Measurements from ENCODE around the gene EPB41L4A. TPM values are rescaled to one million over a fixed set of nuclear protein-coding genes. Genes with fewer than 3 reads are reported as not detected.
"Not testable (repeated sequence)": the region's sequence is repeated elsewhere in the genome, so short reads cannot be mapped to it uniquely, and the experiment has no call there.

EPB41L4A gene
- total RNA-seq, 1 donor from 2014 or later: 21.4 TPM

- Histone ChIP-seq H3K27ac (ENCODE audit: low read depth, low read length) (no peak overlapping the region), H3K9me3 (ENCODE audit: control insufficient read depth in 3 of 3, low read length in 3 of 3) (no peaks in the 10 kb centered on the region), H3K9ac (ENCODE audit: low read depth in 1 of 3, low read length in 3 of 3) (no peak overlapping the region), H3K27me3 (ENCODE audit: control insufficient read depth in 3 of 3, insufficient read depth in 3 of 3, low read length in 3 of 3) (no peaks in the 10 kb centered on the region), H3K36me3 (ENCODE audit: control insufficient read depth in 3 of 3, insufficient read depth in 3 of 3, low read length in 3 of 3) (no peaks in the 10 kb centered on the region), H3K4me3 (ENCODE audit: low read length in 3 of 3) (no peak overlapping the region), H3K4me1 (ENCODE audit: control insufficient read depth in 3 of 3, insufficient read depth in 3 of 3, low read length in 3 of 3) (no peaks in the 10 kb centered on the region)
These were observed 16.0 kb downstream of the EPB41L4A start for GRCh38 chr5:112403069-112403468.

- no peak overlapping the region for H3K9ac ChIP-seq (ENCODE audit: low read depth in 1 of 3, low read length in 3 of 3)
- no peak overlapping the region for H3K27ac ChIP-seq (ENCODE audit: low read depth, low read length)
- no peaks in the 10 kb centered on the region for H3K4me1 ChIP-seq (ENCODE audit: control insufficient read depth in 3 of 3, insufficient read depth in 3 of 3, low read length in 3 of 3)
- no peaks in the 10 kb centered on the region for H3K9me3 ChIP-seq (ENCODE audit: control insufficient read depth in 3 of 3, low read length in 3 of 3)
- no peak overlapping the region for H3K4me3 ChIP-seq (ENCODE audit: low read length in 3 of 3)
- H3K27me3 ChIP-seq (ENCODE audit: control insufficient read depth in 3 of 3, insufficient read depth in 3 of 3, low read length in 3 of 3): no peaks in the 10 kb centered on the region
- H3K36me3 ChIP-seq (ENCODE audit: control insufficient read depth in 3 of 3, insufficient read depth in 3 of 3, low read length in 3 of 3): no peaks in the 10 kb centered on the region
These were observed 17.2 kb downstream of the EPB41L4A start for GRCh38 chr5:112401924-112402323.

- H3K4me1 ChIP-seq (ENCODE audit: control insufficient read depth in 3 of 3, insufficient read depth in 3 of 3, low read length in 3 of 3): no peaks in the 10 kb centered on the region
- H3K9me3 ChIP-seq (ENCODE audit: control insufficient read depth in 3 of 3, low read length in 3 of 3): no peaks in the 10 kb centered on the region
- H3K27ac ChIP-seq (ENCODE audit: low read depth, low read length): no peak overlapping the region
- no peak overlapping the region for H3K4me3 ChIP-seq (ENCODE audit: low read length in 3 of 3)
- H3K27me3 ChIP-seq (ENCODE audit: control insufficient read depth in 3 of 3, insufficient read depth in 3 of 3, low read length in 3 of 3): no peaks in the 10 kb centered on the region
- H3K9ac ChIP-seq (ENCODE audit: low read depth in 1 of 3, low read length in 3 of 3): no peak overlapping the region
- no peaks in the 10 kb centered on the region for H3K36me3 ChIP-seq (ENCODE audit: control insufficient read depth in 3 of 3, insufficient read depth in 3 of 3, low read length in 3 of 3)
These were observed 21.4 kb downstream of the EPB41L4A start for GRCh38 chr5:112397690-112398089.

GRCh38 chr5:112396430-112396829, 22.6 kb downstream of the EPB41L4A start:
- no peaks in the 10 kb centered on the region for H3K9me3 ChIP-seq (ENCODE audit: control insufficient read depth in 3 of 3, low read length in 3 of 3)
- no peak overlapping the region for H3K4me3 ChIP-seq (ENCODE audit: low read length in 3 of 3)
- H3K36me3 ChIP-seq (ENCODE audit: control insufficient read depth in 3 of 3, insufficient read depth in 3 of 3, low read length in 3 of 3): no peaks in the 10 kb centered on the region
- no peaks in the 10 kb centered on the region for H3K27me3 ChIP-seq (ENCODE audit: control insufficient read depth in 3 of 3, insufficient read depth in 3 of 3, low read length in 3 of 3)
- H3K9ac ChIP-seq (ENCODE audit: low read depth in 1 of 3, low read length in 3 of 3): no peak overlapping the region
- H3K4me1 ChIP-seq (ENCODE audit: control insufficient read depth in 3 of 3, insufficient read depth in 3 of 3, low read length in 3 of 3): no peaks in the 10 kb centered on the region
- H3K27ac ChIP-seq (ENCODE audit: low read depth, low read length): no peak overlapping the region

- H3K9ac ChIP-seq (ENCODE audit: low read depth in 1 of 3, low read length in 3 of 3); H3K36me3 ChIP-seq (ENCODE audit: control insufficient read depth in 3 of 3, insufficient read depth in 3 of 3, low read length in 3 of 3); H3K27me3 ChIP-seq (ENCODE audit: control insufficient read depth in 3 of 3, insufficient read depth in 3 of 3, low read length in 3 of 3): not testable (repeated sequence)
These were observed 23.8 kb downstream of the EPB41L4A start for GRCh38 chr5:112395299-112395698.

GRCh38 chr5:112390327-112390726, 28.8 kb downstream of the EPB41L4A start:
- no peaks in the 10 kb centered on the region for H3K9me3 ChIP-seq (ENCODE audit: control insufficient read depth in 3 of 3, low read length in 3 of 3)
- no peaks in the 10 kb centered on the region for H3K27me3 ChIP-seq (ENCODE audit: control insufficient read depth in 3 of 3, insufficient read depth in 3 of 3, low read length in 3 of 3)
- no peak overlapping the region for H3K4me3 ChIP-seq (ENCODE audit: low read length in 3 of 3)
- no peak overlapping the region for H3K9ac ChIP-seq (ENCODE audit: low read depth in 1 of 3, low read length in 3 of 3)
- H3K36me3 ChIP-seq (ENCODE audit: control insufficient read depth in 3 of 3, insufficient read depth in 3 of 3, low read length in 3 of 3): no peaks in the 10 kb centered on the region
- no peaks in the 10 kb centered on the region for H3K4me1 ChIP-seq (ENCODE audit: control insufficient read depth in 3 of 3, insufficient read depth in 3 of 3, low read length in 3 of 3)
- H3K27ac ChIP-seq (ENCODE audit: low read depth, low read length): no peak overlapping the region

More at GRCh38 chr5:112395299-112395698, 23.8 kb downstream of the EPB41L4A start:
- not testable (repeated sequence) for H3K9me3 ChIP-seq (ENCODE audit: control insufficient read depth in 3 of 3, low read length in 3 of 3); H3K4me1 ChIP-seq (ENCODE audit: control insufficient read depth in 3 of 3, insufficient read depth in 3 of 3, low read length in 3 of 3); H3K4me3 ChIP-seq (ENCODE audit: low read length in 3 of 3); H3K27ac ChIP-seq (ENCODE audit: low read depth, low read length)

GRCh38 chr5:112388739-112389138, 30.3 kb downstream of the EPB41L4A start:
- no peak overlapping the region for H3K9ac ChIP-seq (ENCODE audit: low read depth in 1 of 3, low read length in 3 of 3)
- no peaks in the 10 kb centered on the region for H3K36me3 ChIP-seq (ENCODE audit: control insufficient read depth in 3 of 3, insufficient read depth in 3 of 3, low read length in 3 of 3)
- no peak overlapping the region for H3K4me3 ChIP-seq (ENCODE audit: low read length in 3 of 3)
- H3K27me3 ChIP-seq (ENCODE audit: control insufficient read depth in 3 of 3, insufficient read depth in 3 of 3, low read length in 3 of 3): no peaks in the 10 kb centered on the region
- no peaks in the 10 kb centered on the region for H3K4me1 ChIP-seq (ENCODE audit: control insufficient read depth in 3 of 3, insufficient read depth in 3 of 3, low read length in 3 of 3)
- H3K27ac ChIP-seq (ENCODE audit: low read depth, low read length): no peak overlapping the region
- H3K9me3 ChIP-seq (ENCODE audit: control insufficient read depth in 3 of 3, low read length in 3 of 3): no peaks in the 10 kb centered on the region

GRCh38 chr5:112388074-112388473, 31.0 kb downstream of the EPB41L4A start:
- Histone ChIP-seq H3K4me1 (ENCODE audit: control insufficient read depth in 3 of 3, insufficient read depth in 3 of 3, low read length in 3 of 3) (no peaks in the 10 kb centered on the region), H3K9ac (ENCODE audit: low read depth in 1 of 3, low read length in 3 of 3) (no peak overlapping the region), H3K9me3 (ENCODE audit: control insufficient read depth in 3 of 3, low read length in 3 of 3) (no peaks in the 10 kb centered on the region), H3K27me3 (ENCODE audit: control insufficient read depth in 3 of 3, insufficient read depth in 3 of 3, low read length in 3 of 3) (no peaks in the 10 kb centered on the region), H3K4me3 (ENCODE audit: low read length in 3 of 3) (no peak overlapping the region), H3K27ac (ENCODE audit: low read depth, low read length) (no peak overlapping the region), H3K36me3 (ENCODE audit: control insufficient read depth in 3 of 3, insufficient read depth in 3 of 3, low read length in 3 of 3) (no peaks in the 10 kb centered on the region)

GRCh38 chr5:112386766-112387165, 32.3 kb downstream of the EPB41L4A start:
- no peak overlapping the region for H3K9ac ChIP-seq (ENCODE audit: low read depth in 1 of 3, low read length in 3 of 3)
- no peaks in the 10 kb centered on the region for H3K9me3 ChIP-seq (ENCODE audit: control insufficient read depth in 3 of 3, low read length in 3 of 3)
- H3K27ac ChIP-seq (ENCODE audit: low read depth, low read length): no peak overlapping the region
- no peaks in the 10 kb centered on the region for H3K36me3 ChIP-seq (ENCODE audit: control insufficient read depth in 3 of 3, insufficient read depth in 3 of 3, low read length in 3 of 3)
- H3K27me3 ChIP-seq (ENCODE audit: control insufficient read depth in 3 of 3, insufficient read depth in 3 of 3, low read length in 3 of 3): no peaks in the 10 kb centered on the region
- no peaks in the 10 kb centered on the region for H3K4me1 ChIP-seq (ENCODE audit: control insufficient read depth in 3 of 3, insufficient read depth in 3 of 3, low read length in 3 of 3)
- H3K4me3 ChIP-seq (ENCODE audit: low read length in 3 of 3): no peak overlapping the region

- Histone ChIP-seq H3K27me3 (ENCODE audit: control insufficient read depth in 3 of 3, insufficient read depth in 3 of 3, low read length in 3 of 3) (no peaks in the 10 kb centered on the region), H3K9me3 (ENCODE audit: control insufficient read depth in 3 of 3, low read length in 3 of 3) (no peaks in the 10 kb centered on the region), H3K4me3 (ENCODE audit: low read length in 3 of 3) (no peak overlapping the region), H3K36me3 (ENCODE audit: control insufficient read depth in 3 of 3, insufficient read depth in 3 of 3, low read length in 3 of 3) (no peaks in the 10 kb centered on the region), H3K4me1 (ENCODE audit: control insufficient read depth in 3 of 3, insufficient read depth in 3 of 3, low read length in 3 of 3) (peaks cover 0 to 3% (median 0%) of the 10 kb centered on the region in 3 donors), H3K9ac (ENCODE audit: low read depth in 1 of 3, low read length in 3 of 3) (no peak overlapping the region), H3K27ac (ENCODE audit: low read depth, low read length) (no peak overlapping the region)
These were observed 33.1 kb downstream of the EPB41L4A start for GRCh38 chr5:112385969-112386368.

- Histone ChIP-seq H3K9ac (ENCODE audit: low read depth in 1 of 3, low read length in 3 of 3) (no peak overlapping the region), H3K4me3 (ENCODE audit: low read length in 3 of 3) (no peak overlapping the region), H3K27ac (ENCODE audit: low read depth, low read length) (no peak overlapping the region), H3K4me1 (ENCODE audit: control insufficient read depth in 3 of 3, insufficient read depth in 3 of 3, low read length in 3 of 3) (peaks cover 0 to 3% (median 0%) of the 10 kb centered on the region in 3 donors), H3K9me3 (ENCODE audit: control insufficient read depth in 3 of 3, low read length in 3 of 3) (no peaks in the 10 kb centered on the region), H3K27me3 (ENCODE audit: control insufficient read depth in 3 of 3, insufficient read depth in 3 of 3, low read length in 3 of 3) (no peaks in the 10 kb centered on the region), H3K36me3 (ENCODE audit: control insufficient read depth in 3 of 3, insufficient read depth in 3 of 3, low read length in 3 of 3) (no peaks in the 10 kb centered on the region)
These were observed 33.5 kb downstream of the EPB41L4A start for GRCh38 chr5:112385566-112385965.
